AG09309 (cell line): ENCODE results near the gene TRIM24.

Source experiments
- DNase-seq: peaks from one replicate; pipeline ENCODE4 v3.0.0-alpha.2; 2010; ENCODE audit warnings: low read depth
- H3K4me3 ChIP-seq: 2 replicates; pipeline ENCODE4 v1.5.1; 2011; ENCODE audit warnings: mild to moderate bottlenecking, low read depth, low read length, moderate library complexity; ENCODE audit not compliant: control insufficient read depth
- TF ChIP-seq, protein P1 (sequence below): IDR thresholded peaks from 2 replicates; pipeline ENCODE4 v1.5.1; 2011; ENCODE audit warnings: mild to moderate bottlenecking, low read depth, low read length, inconsistent platforms; ENCODE audit not compliant: insufficient read depth, control insufficient read depth; ENCODE audit errors: missing control alignments

TRIM24 gene

DNA sequence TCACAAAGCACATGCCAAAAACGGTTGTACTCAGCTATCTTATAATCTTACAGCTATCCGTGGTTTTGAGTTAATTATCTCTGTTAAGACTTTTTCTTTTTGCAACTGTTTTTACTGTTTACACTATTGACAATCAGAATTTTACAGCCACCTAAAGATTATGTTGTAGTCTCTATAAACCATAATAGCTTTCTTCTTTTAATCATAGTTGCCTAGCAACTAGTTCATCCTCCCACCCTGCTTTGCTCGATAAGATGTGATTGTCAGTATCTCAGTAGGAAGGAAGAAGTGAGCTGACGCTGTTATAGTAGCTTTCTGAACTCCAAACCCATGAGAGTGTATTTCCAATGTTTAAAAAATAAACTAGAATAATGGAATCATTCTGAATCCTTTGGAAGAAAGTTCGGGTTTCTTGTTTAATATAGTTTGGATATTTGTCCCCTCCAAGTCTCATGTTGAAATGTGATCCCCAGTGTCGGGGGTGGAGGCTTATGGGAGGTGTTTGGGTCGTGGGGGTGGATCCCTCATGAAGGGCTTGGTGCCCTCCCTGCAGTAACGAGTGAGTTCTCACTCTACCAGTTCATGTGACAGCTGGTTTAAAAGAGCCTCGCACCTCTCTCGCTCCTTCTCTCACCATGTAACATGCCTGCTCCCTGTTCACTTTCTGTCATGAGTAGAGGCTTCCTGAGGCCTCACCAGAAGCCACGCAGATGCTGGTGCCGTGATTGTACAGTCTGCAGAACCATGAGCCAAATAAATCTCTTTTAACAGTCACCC, 173.0 kb downstream of the TRIM24 start:
- H3K4me3 ChIP-seq: no peak overlapping the region
- TF ChIP-seq, protein P1, sequence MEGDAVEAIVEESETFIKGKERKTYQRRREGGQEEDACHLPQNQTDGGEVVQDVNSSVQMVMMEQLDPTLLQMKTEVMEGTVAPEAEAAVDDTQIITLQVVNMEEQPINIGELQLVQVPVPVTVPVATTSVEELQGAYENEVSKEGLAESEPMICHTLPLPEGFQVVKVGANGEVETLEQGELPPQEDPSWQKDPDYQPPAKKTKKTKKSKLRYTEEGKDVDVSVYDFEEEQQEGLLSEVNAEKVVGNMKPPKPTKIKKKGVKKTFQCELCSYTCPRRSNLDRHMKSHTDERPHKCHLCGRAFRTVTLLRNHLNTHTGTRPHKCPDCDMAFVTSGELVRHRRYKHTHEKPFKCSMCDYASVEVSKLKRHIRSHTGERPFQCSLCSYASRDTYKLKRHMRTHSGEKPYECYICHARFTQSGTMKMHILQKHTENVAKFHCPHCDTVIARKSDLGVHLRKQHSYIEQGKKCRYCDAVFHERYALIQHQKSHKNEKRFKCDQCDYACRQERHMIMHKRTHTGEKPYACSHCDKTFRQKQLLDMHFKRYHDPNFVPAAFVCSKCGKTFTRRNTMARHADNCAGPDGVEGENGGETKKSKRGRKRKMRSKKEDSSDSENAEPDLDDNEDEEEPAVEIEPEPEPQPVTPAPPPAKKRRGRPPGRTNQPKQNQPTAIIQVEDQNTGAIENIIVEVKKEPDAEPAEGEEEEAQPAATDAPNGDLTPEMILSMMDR: no peak
- no peak for DNase-seq
